HG02571 (cell line): ENCODE results near the gene SPEF1.

Experiments used
- ATAC-seq: cut with Tn5 transposase; IDR thresholded peaks from one replicate; pipeline ENCODE4 v1.9.1; 2021; ENCODE audit warnings: mild to moderate bottlenecking, moderate library complexity; ENCODE audit not compliant: unreplicated experiment

Gene SPEF1

DNA sequence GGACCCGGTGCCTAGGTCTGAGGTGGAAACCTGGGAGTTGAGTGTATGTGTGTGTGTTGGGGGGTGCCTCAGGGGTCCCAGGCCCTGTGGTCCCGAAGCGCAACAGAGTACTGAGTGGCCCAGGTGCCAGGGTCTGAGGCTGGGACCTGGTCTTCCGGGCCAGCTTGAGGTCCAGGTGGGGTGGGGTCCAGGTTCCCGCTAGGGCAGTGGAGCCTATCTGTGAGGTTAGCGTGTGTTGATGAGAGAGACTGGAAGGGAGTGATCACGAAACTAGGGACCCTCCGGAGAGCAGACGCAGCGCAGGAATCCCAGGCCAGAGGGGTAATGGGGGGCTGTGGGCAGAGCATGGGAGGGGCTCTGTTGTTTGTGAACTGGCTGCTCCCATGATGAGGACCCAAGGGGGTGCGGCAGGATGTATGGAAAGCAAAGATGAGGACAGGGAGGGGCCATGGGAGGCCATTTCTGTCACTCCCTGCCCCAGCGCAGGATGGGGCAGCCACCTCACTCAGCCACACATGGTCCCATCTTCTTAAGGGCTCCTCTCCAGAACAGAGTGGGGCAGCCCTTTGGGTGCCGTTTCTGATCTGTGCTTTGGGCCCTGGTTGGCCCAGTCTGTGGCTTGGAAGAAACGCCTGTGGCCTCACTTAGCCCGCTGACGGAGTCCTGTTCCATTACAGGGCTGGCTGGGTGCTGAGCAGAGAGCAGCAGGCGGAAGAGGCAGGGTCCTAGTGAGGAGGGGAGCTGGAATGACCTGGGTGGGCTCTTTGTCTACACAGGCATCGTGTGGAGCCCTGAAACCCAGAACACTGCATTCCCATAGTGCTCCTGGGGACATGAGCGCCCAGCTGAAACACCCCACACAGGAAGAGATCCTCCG lies 47.9 kb downstream of the SPEF1 start:
- no peak for ATAC-seq

DNA sequence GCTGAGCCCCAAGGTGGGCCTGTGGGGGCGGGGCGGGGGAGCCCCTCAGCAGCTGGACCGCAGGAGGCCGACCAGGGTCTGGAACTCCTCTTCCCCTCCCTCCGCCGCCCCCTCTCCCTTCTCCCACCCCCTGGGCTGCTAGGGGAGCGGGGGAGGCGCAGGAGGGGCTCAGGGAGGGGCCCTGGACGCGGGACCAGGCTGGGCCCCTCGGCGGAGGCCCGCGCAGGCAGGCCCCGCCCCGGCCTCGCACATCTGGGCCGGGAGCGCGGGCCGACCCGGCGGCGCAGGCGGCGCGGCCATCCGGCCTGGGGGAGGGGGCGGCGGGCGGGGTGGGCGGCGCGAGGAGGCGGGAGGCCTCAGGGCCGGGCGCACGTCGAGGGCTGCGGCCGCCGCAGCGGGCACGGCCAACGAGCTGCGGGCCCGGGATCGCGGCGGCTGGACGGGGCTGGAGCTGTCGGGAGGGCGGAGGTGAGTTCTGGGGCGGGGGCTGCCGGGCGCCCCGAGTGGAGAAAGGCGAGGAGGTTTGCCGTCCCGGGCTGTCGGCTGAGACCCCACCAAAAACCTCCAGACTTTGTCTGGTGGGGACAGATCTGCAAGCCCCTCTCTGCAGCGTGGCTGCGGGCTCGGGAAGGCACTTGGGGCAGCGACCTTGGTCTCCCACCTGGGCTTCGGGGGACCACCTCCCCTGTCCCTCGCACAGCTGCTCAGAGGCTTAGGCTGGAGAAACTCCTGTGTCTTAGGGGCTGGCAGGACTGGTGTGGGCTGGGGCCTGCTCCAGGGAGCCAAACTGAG lies 48.7 kb downstream of the SPEF1 start, which contains the start of gene HSPA12B:
TSS of gene HSPA12B (plus strand) at position 359 of the 792 bp plus-strand sequence. CDS start 5,990 bp downstream, outside the sequence.
- no peak for ATAC-seq

DNA sequence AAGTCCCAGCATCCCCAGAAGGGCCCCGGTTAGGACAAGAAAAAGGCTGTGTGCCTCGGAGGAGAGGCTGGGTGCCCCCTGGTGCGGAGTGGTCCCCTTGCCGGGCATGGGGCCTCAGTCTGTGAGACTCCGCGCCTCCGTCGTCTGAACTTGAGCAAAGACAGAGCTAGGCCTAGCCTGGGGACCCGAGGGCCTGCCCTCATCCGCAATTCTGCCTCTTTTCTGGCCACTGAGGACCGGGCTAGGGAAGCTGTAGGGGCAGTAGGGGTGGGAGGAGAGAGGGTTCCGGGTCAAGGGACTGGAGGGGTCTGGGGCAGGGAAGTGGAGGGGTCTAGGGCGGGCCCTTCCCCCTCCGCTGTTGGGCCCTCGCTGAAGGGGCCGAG lies 49.3 kb downstream of the SPEF1 start:
- ATAC-seq, result no peak

DNA sequence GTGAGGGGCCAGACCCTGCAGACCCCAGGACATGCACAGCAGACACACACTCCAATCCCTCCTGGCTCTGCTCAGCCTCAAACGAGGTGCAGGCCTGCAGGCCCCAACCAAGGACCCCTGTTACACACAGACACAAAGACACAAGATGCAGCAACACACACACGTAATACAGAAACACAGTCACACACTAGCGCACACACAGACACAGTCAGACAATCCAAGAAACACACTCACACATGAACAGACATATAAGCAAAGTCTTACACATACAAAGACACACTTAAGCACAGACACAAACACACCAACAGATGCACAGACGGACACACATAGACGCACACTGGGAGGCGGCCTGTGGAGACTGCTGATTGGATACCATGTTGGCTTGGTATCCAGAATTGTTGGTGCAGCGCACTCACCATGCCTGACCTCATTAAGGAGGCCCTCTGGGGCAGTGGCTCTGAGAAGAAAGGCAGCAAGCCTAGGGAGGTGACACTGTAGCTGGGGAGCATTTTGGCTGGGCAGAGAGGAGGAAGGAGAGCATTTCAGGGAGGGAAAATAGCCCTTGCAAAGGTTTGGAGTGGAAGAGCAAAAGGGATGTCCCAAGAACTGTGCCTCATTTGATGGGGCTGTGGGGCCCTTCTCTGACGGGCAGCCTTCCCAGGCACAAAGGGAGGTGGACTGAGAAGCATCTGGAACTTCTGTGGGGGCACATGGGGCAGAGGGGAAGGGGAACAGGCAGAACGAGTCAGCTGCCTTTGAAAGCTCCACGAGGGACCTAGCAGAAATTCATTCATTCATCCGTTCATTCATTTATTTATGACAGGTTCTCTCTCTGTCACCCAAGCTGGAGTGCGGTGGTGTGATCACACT lies 50.2 kb downstream of the SPEF1 start:
- no peak for ATAC-seq

DNA sequence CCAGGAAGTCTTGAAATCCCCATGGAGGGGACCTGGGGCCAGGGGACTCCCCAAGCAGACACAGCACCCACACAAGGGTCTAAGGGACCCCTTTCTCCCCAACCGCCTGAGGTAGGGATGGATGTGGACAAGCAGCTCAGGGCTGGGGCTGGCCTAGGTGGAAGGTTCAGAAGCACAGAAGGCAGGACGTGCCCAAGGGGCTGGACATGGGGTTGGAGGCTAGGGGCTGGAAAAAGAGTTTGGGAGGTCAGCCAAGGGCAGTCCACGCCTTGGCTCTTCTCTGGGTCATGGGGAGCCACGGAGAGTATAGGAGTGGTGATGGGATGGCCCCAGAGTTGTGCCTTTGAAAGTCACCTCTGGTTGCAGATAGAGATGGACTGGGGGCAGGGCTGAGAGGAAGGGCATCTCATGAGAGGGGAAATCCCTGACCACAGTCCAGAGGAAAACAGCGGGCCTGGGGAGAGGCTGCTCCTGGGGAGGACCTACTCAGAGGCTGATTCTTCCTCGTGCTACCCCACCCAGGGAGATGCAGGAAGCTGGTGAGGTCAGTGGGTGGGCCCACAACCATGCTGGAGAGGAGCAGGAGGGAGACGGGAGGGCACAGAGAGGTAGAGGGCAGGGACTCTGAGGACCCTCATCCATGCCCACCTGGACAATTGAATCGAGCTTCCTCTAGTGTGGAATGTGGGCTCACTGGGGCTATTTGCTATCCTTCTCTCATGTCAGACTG lies 51.3 kb downstream of the SPEF1 start:
- ATAC-seq, result no peak

DNA sequence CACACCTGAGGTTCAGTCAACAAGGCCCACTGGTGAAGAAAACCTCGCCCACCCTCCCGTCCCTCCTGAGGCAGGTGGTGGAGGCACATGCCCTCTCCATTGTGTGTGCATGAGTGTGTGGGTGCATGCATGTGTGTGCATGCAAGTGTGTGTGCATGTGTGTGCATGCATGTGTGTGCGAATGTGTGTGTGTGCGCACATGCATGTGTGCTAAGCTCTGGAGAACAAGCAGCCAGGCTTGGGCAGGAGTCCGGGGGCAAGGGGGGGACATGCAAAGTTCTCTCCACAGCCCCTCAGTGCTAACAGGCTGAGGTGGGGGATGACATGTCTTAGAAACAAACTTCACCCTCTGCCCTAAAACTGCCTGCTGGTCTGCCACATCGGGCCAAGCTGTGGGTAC lies 51.9 kb downstream of the SPEF1 start:
- no peak for ATAC-seq

DNA sequence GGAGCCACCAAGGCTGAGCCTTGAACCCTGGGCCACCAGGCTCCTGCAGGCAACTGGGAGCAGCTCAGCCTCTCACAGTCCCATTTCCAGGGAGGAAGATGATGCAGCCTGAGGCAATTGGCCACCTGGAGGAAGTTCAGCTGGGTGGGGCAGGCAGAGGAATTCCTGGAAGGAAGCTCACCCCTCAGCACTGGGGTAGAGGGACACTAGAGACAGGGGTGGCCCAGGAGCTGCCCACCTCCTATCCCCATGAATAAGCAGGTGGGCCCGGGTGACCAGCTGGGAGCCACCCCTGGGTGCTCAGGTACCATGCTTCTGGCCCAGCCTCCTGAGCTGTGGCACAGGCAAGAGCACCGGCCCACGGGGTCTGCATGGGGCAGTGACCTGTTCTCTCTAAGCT lies 52.4 kb downstream of the SPEF1 start:
- no peak for ATAC-seq

DNA sequence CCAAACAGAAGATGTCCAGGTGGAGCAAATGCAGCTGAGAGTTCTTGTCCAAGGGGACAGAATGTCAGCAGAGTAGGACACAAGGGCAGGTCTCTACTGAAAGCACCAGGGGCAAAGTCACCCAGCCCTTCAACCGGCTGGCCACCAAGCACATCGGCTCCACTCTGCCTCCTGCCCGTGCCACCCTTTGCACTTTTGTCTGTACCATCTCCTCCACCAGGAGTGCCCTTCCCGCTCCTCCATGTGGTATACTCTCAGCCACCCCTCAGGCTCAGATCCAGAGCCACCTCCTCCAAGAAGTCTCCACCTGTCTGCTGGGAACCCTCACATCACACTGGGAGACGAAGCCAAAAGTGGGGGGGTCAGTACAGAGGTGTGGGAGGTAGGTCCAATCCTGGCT lies 52.9 kb downstream of the SPEF1 start:
- ATAC-seq, result no peak
